Prostate gland (tissue), 2 donors: Measurements from ENCODE around the gene TRPV3.

ENCODE experiments used
- CTCF ChIP-seq, 4 experiments: fragments of 200-600 bp in 2 of 4; fragments of 450-650 bp in 2 of 4; sonication (generic) in 2 of 4; IDR thresholded peaks; 1 replicate in 3 of 4; 2 replicates in 1 of 4; pipeline ENCODE4 v1.5.1; 2016 to 2019; ENCODE audit warnings: antibody characterized with exemption in 4 of 4, mild to moderate bottlenecking in 2 of 4, moderate library complexity in 2 of 4
- POLR2A ChIP-seq: fragments of 450-650 bp; IDR thresholded peaks from one replicate; pipeline ENCODE4 v1.6.1; 2016; ENCODE audit warnings: antibody characterized with exemption, mild to moderate bottlenecking
- POLR2AphosphoS5 ChIP-seq: sonication (generic); formaldehyde crosslinking; IDR thresholded peaks from one replicate; pipeline ENCODE4 v1.6.1; 2017; ENCODE audit warnings: antibody characterized with exemption

- TF ChIP-seq CTCF (IDR thresholded peaks at IDR 0.05) = no peak
- no peak for TF ChIP-seq POLR2A
- no peak for TF ChIP-seq POLR2AphosphoS5
Observed at GRCh38 chr17:3512505-3513171, 45.0 kb downstream of the TRPV3 start.
